AG04450 (cell line): Measurements from ENCODE around the gene HS3ST6. TPM values are rescaled to one million over a fixed set of nuclear protein-coding genes. Genes with fewer than 3 reads are reported as not detected.
"Not testable (repeated sequence)": the region's sequence is repeated elsewhere in the genome, so short reads cannot be mapped to it uniquely, and the experiment has no call there.

Source experiments
- CTCF ChIA-PET: fragments of 300-600, 350-600 bp; formaldehyde crosslinking; extraction: SDS; loops from one replicate; lab custom pipeline; 2022; ENCODE audit warnings: antibody characterized with exemption, inconsistent platforms; lab: Charles Lee
- POLR2A ChIA-PET: fragments of 350-600 bp; formaldehyde crosslinking; extraction: SDS; loops from one replicate; lab custom pipeline; 2021; ENCODE audit warnings: antibody characterized with exemption, inconsistent platforms; lab: Yijun Ruan, JAX
- DNase-seq: peaks from one replicate; pipeline ENCODE4 v3.0.0-alpha.2; 2011; ENCODE audit warnings: low read depth, low spot score
- H3K27ac ChIP-seq: one replicate; pipeline ENCODE4 v1.5.1; 2012; ENCODE audit warnings: low read depth, low read length, control low read depth
- H3K27me3 ChIP-seq: one replicate; pipeline ENCODE4 v1.6.0; 2012; ENCODE audit warnings: low read length; ENCODE audit not compliant: control insufficient read depth, insufficient read depth
- H3K4me3 ChIP-seq: 2 replicates; pipeline ENCODE4 v1.5.1; 2011; ENCODE audit warnings: mild to moderate bottlenecking, low read depth, low read length, control low read depth
- H3K9me3 ChIP-seq: 2 replicates; pipeline ENCODE4 v1.5.1; 2012; ENCODE audit warnings: low read length; ENCODE audit not compliant: control insufficient read depth, insufficient read depth
- polyA plus RNA-seq: library from polyadenylated mRNA; depleted of rRNA; stranded (reverse); fragments of >200 nt; gene quantifications from 2 replicates; pipeline ENCODE4 v1.2.3, GENCODE V29; 2011
- TF ChIP-seq, protein P1 (sequence below): IDR thresholded peaks from 2 replicates; pipeline ENCODE4 v1.5.1; 2011; ENCODE audit warnings: low read depth, low read length, control low read depth, inconsistent platforms

HS3ST6 gene
- polyA plus RNA-seq, 1 experiment: not detected

- ChIA-PET CTCF (no interaction called here), POLR2A (no interaction called here)
- Histone ChIP-seq H3K27me3 (peaks cover 24% of the 10 kb centered on the region), H3K4me3 (no peak overlapping the region), H3K9me3 (no peaks in the 10 kb centered on the region; the same call in 1 of the 2 replicates), H3K27ac (no peak overlapping the region)
- TF ChIP-seq, protein P1, sequence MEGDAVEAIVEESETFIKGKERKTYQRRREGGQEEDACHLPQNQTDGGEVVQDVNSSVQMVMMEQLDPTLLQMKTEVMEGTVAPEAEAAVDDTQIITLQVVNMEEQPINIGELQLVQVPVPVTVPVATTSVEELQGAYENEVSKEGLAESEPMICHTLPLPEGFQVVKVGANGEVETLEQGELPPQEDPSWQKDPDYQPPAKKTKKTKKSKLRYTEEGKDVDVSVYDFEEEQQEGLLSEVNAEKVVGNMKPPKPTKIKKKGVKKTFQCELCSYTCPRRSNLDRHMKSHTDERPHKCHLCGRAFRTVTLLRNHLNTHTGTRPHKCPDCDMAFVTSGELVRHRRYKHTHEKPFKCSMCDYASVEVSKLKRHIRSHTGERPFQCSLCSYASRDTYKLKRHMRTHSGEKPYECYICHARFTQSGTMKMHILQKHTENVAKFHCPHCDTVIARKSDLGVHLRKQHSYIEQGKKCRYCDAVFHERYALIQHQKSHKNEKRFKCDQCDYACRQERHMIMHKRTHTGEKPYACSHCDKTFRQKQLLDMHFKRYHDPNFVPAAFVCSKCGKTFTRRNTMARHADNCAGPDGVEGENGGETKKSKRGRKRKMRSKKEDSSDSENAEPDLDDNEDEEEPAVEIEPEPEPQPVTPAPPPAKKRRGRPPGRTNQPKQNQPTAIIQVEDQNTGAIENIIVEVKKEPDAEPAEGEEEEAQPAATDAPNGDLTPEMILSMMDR: no peak
- DNase-seq: no peak
Measured at GRCh38 chr16:1900452-1900774, 17.8 kb downstream of the HS3ST6 start.

GRCh38 chr16:1899641-1900451 lies 18.4 kb downstream of the HS3ST6 start:
- no peaks in the 10 kb centered on the region; the same call in 1 of the 2 replicates for H3K9me3 ChIP-seq
- H3K27ac ChIP-seq: no peak overlapping the region
- H3K4me3 ChIP-seq: no peak overlapping the region
- DNase-seq: no peak
- TF ChIP-seq, protein P1: no peak
- CTCF ChIA-PET: no interaction called here
- H3K27me3 ChIP-seq: peaks cover 24% of the 10 kb centered on the region
- POLR2A ChIA-PET: no interaction called here

- H3K27me3 ChIP-seq, DNase-seq, H3K9me3 ChIP-seq, POLR2A ChIA-PET, CTCF ChIA-PET, H3K4me3 ChIP-seq, H3K27ac ChIP-seq: not testable (repeated sequence)
Measured at GRCh38 chr16:1897692-1898091, 20.5 kb downstream of the HS3ST6 start.

GRCh38 chr16:1895949-1896675 lies 22.1 kb downstream of the HS3ST6 start:
- Histone ChIP-seq H3K4me3 (no peak overlapping the region), H3K27ac (no peak overlapping the region), H3K9me3 (no peaks in the 10 kb centered on the region; the same call in 1 of the 2 replicates), H3K27me3 (peaks cover 10% of the 10 kb centered on the region)
- no peak for DNase-seq
- CTCF ChIA-PET: no interaction called here
- POLR2A ChIA-PET: no interaction called here
- TF ChIP-seq, protein P1: no peak

- ChIA-PET POLR2A (no interaction called here), CTCF (no interaction called here)
- H3K4me3 ChIP-seq: no peak overlapping the region
Measured at GRCh38 chr16:1895068-1895467, 23.1 kb downstream of the HS3ST6 start.

More at GRCh38 chr16:1895068-1895467, 23.1 kb downstream of the HS3ST6 start:
- H3K27me3 ChIP-seq: peaks cover 16% of the 10 kb centered on the region
- no peaks in the 10 kb centered on the region; the same call in 1 of the 2 replicates for H3K9me3 ChIP-seq
- DNase-seq: no peak
- TF ChIP-seq, protein P1: no peak
- no peak overlapping the region for H3K27ac ChIP-seq
